Measurements from ENCODE around the gene GCNT3. TPM values are rescaled to one million over a fixed set of nuclear protein-coding genes. Genes with fewer than 3 reads are reported as not detected.

The GCNT3 gene, protein sequence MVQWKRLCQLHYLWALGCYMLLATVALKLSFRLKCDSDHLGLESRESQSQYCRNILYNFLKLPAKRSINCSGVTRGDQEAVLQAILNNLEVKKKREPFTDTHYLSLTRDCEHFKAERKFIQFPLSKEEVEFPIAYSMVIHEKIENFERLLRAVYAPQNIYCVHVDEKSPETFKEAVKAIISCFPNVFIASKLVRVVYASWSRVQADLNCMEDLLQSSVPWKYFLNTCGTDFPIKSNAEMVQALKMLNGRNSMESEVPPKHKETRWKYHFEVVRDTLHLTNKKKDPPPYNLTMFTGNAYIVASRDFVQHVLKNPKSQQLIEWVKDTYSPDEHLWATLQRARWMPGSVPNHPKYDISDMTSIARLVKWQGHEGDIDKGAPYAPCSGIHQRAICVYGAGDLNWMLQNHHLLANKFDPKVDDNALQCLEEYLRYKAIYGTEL
- not detected for total RNA-seq

DNA sequence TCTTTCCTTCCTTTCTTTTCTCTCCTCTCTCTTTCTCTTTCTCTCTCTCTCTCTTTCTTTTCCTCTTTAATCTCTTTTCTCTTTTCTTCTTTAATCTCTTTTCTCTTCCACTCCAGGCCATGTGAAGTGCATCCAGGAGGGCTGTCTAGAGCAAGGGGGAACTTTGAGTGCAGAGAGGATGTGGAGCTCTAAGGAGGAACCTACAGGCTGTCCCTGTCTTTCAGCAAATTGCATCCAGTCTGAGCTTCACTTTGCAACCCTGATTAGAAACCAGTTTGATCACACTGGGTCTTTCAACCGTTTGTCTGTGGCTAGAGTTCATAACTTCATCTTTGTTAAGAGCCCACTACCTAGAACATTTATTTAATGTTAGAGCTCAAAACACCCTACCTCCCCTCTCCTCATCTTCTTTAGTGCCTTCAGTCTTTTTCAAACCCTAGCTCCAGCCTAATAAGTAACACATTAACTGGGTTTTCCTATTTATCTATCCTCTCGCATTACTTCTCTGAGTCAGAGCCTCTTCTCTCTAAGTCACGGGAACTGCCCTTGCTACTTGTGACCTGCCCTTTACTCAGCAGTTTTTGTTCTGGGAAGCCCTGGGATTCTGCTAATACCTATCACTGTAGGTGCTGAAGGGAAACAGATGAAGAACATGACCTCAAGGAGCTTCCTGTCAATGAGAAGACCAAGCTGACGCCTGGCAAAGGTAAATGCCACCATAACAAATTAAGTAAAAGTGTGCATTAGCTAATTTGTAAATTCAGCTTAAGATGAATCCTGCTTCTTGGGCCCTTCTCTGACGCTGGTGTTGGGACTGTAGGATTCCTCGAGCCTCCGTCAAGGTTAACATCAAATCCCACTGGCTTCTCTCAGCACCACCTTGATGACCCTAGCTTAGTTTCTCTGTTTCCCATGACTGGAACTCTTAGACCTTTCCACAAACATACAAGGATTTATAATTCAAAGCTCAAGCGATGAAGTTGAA lies at the start of gene GCNT3:
Gene GCNT3, plus strand, starts transcription at position 508 of the 985 bp plus-strand sequence. CDS start 6,456 bp downstream, outside the sequence.
- Mint-ChIP-seq H3K9me3 (peaks cover 2% of the 10 kb centered on the region), H3K27ac (no peak within 1 kb of the TSS), H3K4me1 (peaks cover 4% of the 10 kb centered on the region), H3K27me3 (peaks cover 18% of the 10 kb centered on the region), H3K36me3 (no peaks in the 10 kb centered on the region), H3K4me3 (no peak within 1 kb of the TSS)
- DNase-seq: no peak

DNA sequence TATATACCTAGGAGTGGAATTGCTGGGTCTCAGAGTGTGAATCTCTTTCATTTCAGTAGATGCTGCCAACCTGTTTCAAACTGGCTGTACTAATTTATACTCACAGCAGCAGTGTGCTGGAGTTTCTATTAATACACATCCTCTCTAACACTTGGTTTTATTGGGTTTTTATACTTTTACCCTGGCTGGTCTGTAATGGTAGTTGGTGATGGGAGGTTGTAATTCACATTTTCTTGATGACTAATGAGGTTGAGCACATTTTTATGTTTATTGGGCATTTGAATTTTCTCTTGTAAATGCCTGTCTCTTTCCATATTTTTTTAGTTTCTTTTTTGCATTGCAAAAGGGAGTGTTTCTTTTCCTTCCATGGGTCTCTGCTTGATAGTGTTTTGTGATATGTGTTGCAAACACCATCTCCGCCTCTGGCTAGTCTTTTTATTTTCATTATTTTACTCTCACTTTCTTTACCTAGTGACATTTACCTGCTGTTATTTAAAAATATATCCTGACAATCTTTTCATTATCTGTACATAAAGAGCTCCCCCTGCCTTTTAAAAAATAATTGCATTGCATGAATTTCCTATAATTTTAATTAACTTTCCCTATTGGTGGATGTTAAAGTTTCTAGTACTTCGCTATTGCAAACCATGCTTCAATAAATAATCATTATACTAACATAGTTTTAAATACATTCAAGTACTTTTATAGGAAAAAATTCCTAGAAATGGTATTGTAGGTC lies 49.0 kb upstream of the GCNT3 start:
- no peak overlapping the region for H3K4me3 Mint-ChIP-seq
- no peaks in the 10 kb centered on the region for H3K27me3 Mint-ChIP-seq
- H3K9me3 Mint-ChIP-seq: peaks cover 1% of the 10 kb centered on the region
- no peak overlapping the region for H3K27ac Mint-ChIP-seq
- no peaks in the 10 kb centered on the region for H3K36me3 Mint-ChIP-seq
- peaks cover 3% of the 10 kb centered on the region for H3K4me1 Mint-ChIP-seq
- DNase-seq: no peak

DNA sequence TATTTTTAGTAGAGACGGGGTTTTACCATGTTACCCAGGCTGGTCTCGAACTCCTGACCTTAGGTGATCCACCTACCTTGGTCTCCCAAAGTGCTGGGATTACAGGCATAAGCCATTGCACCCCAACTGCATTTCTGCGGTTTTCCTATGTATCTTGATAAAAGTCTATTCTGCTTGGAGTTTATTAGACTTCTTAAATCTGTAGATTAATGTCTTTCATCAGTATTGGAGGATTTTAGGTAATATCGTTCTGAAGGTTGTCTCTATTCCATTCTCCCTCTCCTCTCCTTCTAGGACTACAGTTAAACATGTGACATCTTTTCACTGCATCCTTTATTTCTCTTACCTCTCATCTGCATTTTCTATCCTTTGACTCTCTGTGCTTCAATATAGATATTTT lies 46.3 kb upstream of the GCNT3 start:
- no peak for DNase-seq
- Mint-ChIP-seq H3K27ac (no peak overlapping the region), H3K4me1 (peaks cover 5% of the 10 kb centered on the region), H3K4me3 (no peak overlapping the region), H3K27me3 (no peaks in the 10 kb centered on the region), H3K9me3 (peaks cover 1% of the 10 kb centered on the region), H3K36me3 (no peaks in the 10 kb centered on the region)

DNA sequence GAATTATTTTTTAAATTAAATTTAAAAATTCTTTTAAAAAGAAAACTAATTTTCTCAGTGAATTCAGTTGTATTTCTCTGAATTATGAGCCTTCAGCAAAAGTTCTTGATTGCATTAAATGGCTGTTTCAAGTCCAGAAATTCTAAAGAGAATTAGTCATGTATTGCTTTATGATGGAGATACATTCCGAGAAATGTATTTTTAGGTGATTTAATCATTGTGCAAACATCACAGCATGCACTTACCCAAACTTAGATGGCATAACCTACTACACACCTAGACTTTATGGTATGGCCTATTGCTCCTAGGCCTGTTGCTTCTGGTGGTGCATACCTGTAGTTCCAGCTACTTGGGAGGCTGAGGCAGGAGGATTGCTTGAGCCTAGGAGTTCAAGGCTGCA lies 44.3 kb upstream of the GCNT3 start:
- no peak overlapping the region for H3K4me3 Mint-ChIP-seq
- H3K9me3 Mint-ChIP-seq: peaks cover 1% of the 10 kb centered on the region
- H3K4me1 Mint-ChIP-seq: peaks cover 5% of the 10 kb centered on the region
- no peak overlapping the region for H3K27ac Mint-ChIP-seq
- no peak for DNase-seq
- peaks cover 2% of the 10 kb centered on the region for H3K27me3 Mint-ChIP-seq
- no peaks in the 10 kb centered on the region for H3K36me3 Mint-ChIP-seq

DNA sequence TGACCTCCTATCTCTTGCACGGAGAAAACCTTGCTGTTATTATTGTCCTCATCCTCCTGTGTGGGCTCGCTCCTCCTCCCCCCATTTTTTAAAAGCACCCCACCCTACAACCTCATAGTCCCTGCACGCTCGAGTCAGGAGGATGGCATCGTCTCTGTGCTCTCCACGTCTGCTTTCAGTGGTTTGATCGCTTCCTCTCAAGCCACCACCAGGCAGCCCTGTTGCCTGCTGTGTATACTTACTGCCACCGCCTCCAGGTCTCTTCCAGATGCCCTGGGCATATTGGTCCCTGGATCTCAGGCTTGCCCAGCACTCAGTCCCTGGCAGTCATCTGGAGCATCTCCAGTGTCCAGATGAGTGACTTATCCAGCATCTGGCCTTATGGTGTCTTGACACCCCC lies 42.1 kb upstream of the GCNT3 start:
- Mint-ChIP-seq H3K4me3 (no peak overlapping the region), H3K27me3 (peaks cover 3% of the 10 kb centered on the region), H3K9me3 (peaks cover 1% of the 10 kb centered on the region), H3K4me1 (peaks cover 2% of the 10 kb centered on the region), H3K27ac (no peak overlapping the region), H3K36me3 (no peaks in the 10 kb centered on the region)
- no peak for DNase-seq

DNA sequence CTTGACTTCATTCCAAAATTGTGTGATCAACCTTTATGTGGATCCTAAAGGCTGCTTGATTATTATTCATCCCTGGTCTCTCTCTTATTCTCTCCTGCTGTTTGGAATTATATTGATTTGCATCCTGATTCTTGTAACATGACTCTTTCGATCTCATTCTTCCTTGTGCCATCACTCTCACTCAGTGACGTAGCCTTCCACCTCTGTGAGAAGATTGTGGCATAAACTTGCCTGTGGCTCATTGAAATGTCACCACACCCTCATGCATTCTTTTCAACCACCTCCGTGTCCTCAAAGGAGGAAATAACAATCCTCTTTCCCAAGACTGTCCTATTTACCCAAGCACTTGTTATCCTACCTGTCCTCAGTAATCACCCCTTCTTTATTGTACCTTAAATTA lies 41.3 kb upstream of the GCNT3 start:
- Mint-ChIP-seq H3K4me1 (peaks cover 2% of the 10 kb centered on the region), H3K4me3 (no peak overlapping the region), H3K9me3 (peaks cover 1% of the 10 kb centered on the region), H3K36me3 (no peaks in the 10 kb centered on the region), H3K27ac (no peak overlapping the region), H3K27me3 (peaks cover 3% of the 10 kb centered on the region)
- no peak for DNase-seq

DNA sequence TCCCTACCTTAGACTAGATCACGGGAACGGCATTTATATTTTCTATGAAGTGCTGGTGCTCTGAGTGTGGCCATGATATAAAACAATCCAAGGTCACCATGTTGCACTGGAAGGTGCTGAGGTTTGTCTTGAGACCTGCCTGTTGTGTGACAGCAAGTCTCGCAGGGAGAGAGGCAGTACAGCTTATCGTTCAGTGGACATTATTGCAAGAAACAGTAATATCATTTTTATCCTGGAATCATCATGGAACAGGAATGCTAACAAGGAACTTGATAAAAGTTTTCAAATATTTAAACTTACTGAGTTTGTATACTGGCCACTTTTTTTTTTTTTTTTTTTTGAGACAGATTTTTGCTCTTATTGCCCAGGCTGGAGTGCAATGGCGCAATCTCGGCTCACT lies 40.0 kb upstream of the GCNT3 start:
- Mint-ChIP-seq H3K4me3 (no peak overlapping the region), H3K9me3 (no peaks in the 10 kb centered on the region), H3K36me3 (no peaks in the 10 kb centered on the region), H3K27me3 (peaks cover 3% of the 10 kb centered on the region), H3K27ac (no peak overlapping the region), H3K4me1 (peaks cover 2% of the 10 kb centered on the region)
- no peak for DNase-seq

DNA sequence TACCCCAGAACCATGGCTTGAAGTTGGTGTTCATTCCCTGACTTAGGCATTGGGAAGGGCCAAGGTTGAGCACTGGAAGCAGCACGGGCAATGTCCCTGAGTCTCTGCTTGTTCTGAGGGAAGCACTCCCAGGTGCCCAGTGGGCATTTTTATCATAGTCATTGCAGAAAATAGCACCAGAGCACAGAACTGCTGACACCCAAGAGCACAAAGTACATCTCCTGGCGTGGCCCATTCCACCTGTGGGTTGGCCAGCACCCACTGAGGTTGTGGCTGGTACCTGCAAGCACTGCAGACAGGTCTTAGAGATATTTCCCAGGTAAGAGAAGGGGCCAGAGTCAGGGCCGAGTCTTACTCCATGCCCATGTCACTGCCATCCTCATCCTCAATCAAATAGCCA lies 28.5 kb upstream of the GCNT3 start:
- H3K27ac Mint-ChIP-seq: no peak overlapping the region
- H3K36me3 Mint-ChIP-seq: no peaks in the 10 kb centered on the region
- no peak overlapping the region for H3K4me3 Mint-ChIP-seq
- no peaks in the 10 kb centered on the region for H3K4me1 Mint-ChIP-seq
- no peak for DNase-seq
- H3K9me3 Mint-ChIP-seq: peaks cover 2% of the 10 kb centered on the region
- H3K27me3 Mint-ChIP-seq: peaks cover 4% of the 10 kb centered on the region

DNA sequence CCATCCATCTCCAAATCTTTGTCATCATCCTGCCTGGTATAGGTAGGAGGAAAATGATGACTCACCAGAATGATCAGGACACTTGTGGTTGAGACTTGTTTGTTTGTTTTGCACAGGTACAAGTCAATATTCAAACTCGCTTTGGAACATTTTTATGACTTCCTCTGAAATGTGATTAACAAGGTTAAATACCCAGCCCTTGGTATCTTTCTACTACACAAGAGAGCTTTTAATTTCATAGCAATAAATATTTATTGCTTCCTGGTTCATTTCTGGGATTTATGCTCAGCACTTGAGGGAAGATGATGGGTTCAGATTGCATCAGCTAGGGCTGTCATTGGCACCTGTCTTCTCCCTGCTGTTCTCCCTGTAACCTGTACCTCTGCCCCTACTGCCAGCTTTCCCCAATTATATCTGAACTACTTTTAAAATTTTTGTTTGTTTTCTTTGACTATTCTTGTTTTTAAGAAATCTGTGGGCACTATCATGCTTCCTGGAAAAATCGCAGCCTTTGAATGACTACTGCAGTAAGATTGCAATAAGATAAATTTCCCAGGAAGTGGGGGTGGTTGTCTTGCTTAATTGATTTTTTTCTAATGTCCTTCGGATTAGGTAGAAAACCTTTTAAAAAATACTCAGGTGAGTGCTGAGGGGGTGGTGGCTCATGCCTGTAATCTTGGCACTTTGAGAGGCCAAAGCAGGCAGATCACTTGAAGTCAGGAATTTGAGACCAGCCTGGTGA lies 24.3 kb upstream of the GCNT3 start:
- H3K4me3 Mint-ChIP-seq: no peak overlapping the region
- H3K4me1 Mint-ChIP-seq: peaks cover 13% of the 10 kb centered on the region
- no peak overlapping the region for H3K27ac Mint-ChIP-seq
- H3K36me3 Mint-ChIP-seq: no peaks in the 10 kb centered on the region
- no peaks in the 10 kb centered on the region for H3K27me3 Mint-ChIP-seq
- DNase-seq: no peak
- no peaks in the 10 kb centered on the region for H3K9me3 Mint-ChIP-seq

DNA sequence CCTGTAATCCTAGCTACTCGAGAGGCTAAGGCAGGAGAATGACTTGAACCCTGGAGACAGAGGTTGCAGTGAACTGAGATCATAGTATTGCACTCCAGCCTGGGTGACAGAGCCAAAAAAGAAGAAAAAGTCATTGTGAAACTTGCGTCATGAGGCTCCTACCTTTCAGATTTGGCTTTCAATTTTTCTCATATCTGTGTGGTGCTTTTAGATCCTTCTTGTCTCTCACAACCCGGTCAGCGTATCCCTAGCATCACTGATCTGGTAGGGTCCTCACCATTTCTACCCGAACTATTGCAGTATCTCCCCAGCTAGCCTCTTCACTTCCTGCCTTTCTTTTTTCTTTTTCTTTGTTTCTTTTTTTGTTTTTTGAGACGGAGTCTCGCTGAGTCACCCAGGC lies 21.6 kb upstream of the GCNT3 start:
- Mint-ChIP-seq H3K9me3 (no peaks in the 10 kb centered on the region), H3K27me3 (no peaks in the 10 kb centered on the region), H3K4me1 (peaks cover 13% of the 10 kb centered on the region), H3K27ac (no peak overlapping the region), H3K36me3 (no peaks in the 10 kb centered on the region), H3K4me3 (no peak overlapping the region)
- DNase-seq: no peak

DNA sequence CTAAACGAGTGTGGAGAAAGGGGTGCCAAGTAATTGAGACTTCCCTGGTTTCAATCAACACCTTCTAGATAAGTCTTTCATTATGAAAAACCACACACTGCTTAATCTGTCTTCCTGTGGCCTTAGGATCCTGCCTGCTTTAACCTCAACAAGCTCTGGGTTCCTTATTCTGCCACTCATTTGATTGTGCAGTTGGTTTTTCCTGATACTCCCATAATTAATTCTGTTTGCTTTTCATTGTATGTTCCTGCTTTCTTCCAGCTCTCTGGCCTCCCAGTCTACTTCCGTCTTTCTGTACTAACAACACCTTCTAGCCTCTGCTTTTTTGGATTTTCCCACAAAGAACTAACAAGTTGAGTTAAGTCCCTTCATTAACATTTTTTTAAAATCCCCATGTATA lies 20.2 kb upstream of the GCNT3 start:
- peaks cover 13% of the 10 kb centered on the region for H3K4me1 Mint-ChIP-seq
- no peak for DNase-seq
- H3K27ac Mint-ChIP-seq: no peak overlapping the region
- H3K4me3 Mint-ChIP-seq: no peak overlapping the region
- no peaks in the 10 kb centered on the region for H3K36me3 Mint-ChIP-seq
- no peaks in the 10 kb centered on the region for H3K9me3 Mint-ChIP-seq
- H3K27me3 Mint-ChIP-seq: no peaks in the 10 kb centered on the region

DNA sequence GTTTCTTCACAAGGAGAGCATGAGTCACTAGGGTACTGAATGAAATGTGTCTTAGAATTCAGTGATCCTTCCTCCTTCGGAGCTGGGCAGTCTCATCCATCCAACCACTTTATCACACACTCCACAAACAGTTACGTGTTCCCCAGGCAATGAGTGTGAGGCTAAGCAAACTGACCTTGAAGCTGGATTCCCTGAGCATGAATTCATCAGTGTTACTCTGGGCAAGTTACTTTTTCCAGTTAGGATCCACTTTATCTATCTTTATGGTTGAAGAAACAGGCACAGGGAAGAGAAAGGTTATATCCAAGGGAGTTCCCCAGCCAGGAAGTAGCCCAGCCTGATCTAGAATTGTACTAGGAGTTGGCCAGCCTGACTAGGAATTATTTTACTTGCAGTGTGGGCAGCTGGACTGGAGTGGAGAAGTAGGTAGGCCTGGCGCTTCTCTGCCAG lies 17.1 kb upstream of the GCNT3 start:
- H3K27me3 Mint-ChIP-seq: peaks cover 4% of the 10 kb centered on the region
- no peaks in the 10 kb centered on the region for H3K9me3 Mint-ChIP-seq
- DNase-seq: no peak
- H3K4me3 Mint-ChIP-seq: no peak overlapping the region
- peaks cover 13% of the 10 kb centered on the region for H3K4me1 Mint-ChIP-seq
- H3K27ac Mint-ChIP-seq: no peak overlapping the region
- no peaks in the 10 kb centered on the region for H3K36me3 Mint-ChIP-seq

DNA sequence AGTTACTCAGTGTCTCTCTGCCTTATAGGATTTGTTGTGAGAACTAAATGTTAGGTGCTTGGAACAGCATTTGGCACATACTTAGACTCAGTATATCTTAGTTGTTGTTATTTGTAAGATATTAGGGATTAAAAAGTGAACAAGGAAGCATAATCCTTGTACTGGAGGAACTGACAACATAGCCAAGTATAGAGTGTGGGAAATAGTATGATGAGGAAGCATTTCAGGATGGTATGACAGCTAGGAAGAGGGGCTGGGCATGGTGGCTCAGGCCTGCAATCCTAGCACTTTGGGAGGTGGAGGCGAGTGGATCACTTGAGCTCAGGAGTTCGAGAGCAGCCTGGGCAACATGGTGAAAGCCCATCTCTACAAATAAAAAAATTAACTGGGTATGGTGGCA lies 16.6 kb upstream of the GCNT3 start:
- H3K27me3 Mint-ChIP-seq: peaks cover 8% of the 10 kb centered on the region
- no peak overlapping the region for H3K27ac Mint-ChIP-seq
- peaks cover 11% of the 10 kb centered on the region for H3K4me1 Mint-ChIP-seq
- H3K36me3 Mint-ChIP-seq: peaks cover 1% of the 10 kb centered on the region
- peaks cover 1% of the 10 kb centered on the region for H3K9me3 Mint-ChIP-seq
- H3K4me3 Mint-ChIP-seq: no peak overlapping the region
- no peak for DNase-seq

DNA sequence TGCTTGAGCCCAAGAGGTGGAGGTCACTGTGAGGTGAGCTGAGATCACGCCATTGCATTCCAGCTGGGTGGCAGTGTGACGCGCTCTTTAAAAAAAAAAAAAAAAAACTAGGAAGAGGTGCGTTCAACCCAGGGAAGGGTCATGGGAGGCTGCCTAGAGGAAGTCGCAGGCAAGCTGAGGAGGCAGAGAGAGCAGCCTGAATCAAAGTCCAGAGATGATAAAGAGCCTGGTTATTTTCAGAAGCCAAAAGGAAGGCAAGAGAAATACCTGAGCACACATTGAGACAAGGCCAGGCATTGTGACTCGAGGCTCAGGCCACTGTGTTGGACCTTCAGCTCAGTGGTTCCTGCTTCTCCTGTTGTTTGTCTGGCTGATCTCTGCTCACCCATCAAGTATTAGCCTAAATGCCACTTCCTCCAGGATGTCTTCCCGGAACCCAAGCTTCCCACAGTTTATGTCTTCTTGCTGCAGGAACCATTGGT lies 16.1 kb upstream of the GCNT3 start:
- no peak overlapping the region for H3K27ac Mint-ChIP-seq
- H3K4me1 Mint-ChIP-seq: peaks cover 8% of the 10 kb centered on the region
- H3K4me3 Mint-ChIP-seq: no peak overlapping the region

More for the DNA sequence above, 16.1 kb upstream of the GCNT3 start:
- H3K9me3 Mint-ChIP-seq: peaks cover 3% of the 10 kb centered on the region
- H3K36me3 Mint-ChIP-seq: peaks cover 3% of the 10 kb centered on the region
- DNase-seq: no peak
- peaks cover 10% of the 10 kb centered on the region for H3K27me3 Mint-ChIP-seq

Data from activated naive CD8-positive, alpha-beta T cell treated with anti-CD3 and anti-CD28 coated beads for 36 hours (primary cell).